Activated T-cell treated with anti-CD3 and anti-CD28 coated beads for 48 hours (primary cell): ENCODE measurements around the gene HKDC1.

Experiments
- DNase-seq: peaks from one replicate; pipeline ENCODE4 v3.0.0-alpha.2; 2020; ENCODE audit warnings: low read depth

Gene HKDC1

DNA sequence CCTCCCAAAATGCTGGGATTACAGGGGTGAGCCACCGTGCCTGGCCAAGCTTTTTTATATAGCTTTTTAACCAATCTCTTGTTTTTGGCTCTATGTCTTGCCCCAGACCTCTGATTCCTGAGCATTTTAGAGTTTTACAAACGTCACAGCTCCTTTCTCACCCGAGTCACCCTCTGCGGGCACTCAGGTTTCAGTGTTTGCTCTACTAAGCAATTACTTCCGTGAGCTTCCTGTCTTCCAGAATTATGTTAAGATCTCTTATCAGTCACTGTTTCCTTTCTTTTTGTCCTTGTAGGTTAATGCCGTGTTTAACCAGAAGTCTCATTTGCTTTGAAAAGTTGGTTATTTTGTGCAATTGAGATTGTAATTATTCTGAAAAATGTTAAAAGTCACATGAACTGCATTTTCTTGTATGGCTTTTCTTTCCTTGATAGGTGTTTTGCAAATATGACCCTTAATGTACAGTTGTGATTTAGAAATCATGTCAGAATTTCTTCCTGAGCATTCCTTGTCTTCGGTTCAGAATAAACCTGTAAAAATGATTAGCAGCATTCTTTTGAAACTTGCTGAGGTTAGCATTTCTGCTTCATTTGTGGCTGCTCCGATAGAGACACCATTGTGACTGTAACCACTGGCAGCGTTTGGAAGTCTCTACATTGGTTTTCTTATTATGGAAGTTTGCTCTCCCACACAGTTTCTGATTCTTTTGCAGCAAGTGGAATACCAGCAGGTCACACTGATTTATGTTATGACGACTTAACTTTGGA, 4.5 kb upstream of the HKDC1 start:
- DNase-seq = no peak

DNA sequence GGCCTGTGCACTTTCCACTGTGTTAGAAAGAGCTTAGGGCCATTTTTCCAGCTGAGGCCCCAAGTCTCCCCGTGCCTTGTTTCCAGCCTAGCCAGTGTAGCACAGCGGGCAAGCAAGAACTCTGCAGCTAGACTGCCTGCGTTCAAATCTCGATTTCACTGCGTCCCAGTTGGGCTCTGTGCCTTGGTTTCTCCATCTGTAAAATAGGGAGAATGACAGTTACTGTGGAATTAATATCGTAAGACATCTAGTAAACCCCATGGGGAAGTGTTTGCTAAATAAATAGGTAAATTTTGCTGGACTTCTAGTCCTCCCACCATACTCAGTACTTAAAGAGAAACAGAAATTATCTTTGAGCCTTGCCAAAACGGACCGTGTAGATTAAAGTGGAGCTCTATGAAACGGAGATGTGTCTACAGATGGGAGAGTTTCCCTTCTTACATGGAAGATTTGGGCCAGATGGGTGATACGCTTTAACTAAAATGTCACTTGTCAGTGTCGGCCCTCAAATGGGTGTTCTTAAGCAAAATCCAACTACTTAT, 3.5 kb upstream of the HKDC1 start:
- no peak for DNase-seq

DNA sequence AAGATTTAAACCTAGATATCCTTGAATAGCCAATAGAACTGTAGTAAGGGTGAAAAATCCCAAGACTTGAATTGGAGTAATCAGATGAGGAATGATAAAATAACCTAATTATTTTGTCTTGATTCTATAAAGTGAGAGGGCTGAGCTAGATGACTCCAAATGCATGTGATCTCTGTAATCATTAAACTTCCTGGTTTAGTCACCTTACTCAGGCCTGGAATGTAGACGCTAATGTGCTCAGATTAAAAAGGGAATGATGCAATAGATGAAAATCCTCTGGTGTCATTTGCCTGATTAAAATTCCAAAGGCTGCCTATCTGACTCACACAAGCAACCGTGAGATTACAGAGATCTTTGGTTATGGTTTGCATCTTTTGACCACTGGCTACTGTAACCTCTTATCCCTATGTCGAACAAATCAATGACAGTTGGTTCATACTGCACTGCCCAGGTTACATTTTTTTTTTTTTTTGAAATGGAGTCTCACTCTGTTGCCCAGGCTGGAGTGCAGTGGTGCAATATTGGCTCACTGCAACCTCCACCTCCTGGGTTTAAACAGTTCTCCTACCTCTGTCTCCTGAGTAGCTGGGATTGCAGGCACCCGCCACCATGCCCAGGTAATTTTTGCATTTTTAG, 2.9 kb upstream of the HKDC1 start:
- DNase-seq = no peak

DNA sequence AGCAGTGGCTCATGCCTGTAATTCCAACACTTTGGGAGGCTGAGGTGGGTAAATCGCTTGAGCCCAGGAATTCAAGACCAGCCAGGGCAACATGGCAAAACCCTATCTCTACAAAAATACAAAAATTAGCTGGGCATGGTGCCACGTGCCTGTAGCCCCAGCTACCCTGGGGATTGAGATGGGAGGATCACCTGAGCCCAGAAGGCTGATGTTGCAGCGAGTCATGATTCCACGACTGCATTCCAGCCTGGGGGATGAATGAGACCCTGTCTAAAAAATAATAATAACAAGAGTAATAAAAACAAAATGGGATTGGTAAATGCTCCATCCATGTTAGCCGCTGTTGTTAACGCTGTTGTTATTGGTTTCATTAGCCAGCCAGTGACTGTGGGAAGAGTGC, 1.3 kb upstream of the HKDC1 start:
- DNase-seq = no peak

DNA sequence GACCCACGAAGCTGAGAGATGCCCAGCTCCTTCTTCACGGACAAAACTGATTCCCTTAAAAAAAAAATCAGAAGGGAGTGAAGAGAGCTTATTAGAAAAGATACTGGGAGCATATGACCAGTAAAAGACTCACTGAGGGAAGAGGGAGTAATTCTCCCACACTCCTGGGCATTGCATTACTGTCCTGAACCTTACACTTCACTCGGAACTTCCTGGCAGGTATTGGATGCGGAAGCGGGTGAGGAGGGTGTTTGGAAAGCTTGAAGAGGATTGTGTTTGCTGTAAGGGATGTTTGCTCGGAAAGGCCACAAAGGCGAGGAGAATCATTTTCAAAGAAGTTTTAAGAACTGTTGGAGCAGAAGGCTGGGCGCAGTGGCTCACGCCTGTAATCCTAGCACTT, 375 bp downstream of the HKDC1 start:
- no peak for DNase-seq

DNA sequence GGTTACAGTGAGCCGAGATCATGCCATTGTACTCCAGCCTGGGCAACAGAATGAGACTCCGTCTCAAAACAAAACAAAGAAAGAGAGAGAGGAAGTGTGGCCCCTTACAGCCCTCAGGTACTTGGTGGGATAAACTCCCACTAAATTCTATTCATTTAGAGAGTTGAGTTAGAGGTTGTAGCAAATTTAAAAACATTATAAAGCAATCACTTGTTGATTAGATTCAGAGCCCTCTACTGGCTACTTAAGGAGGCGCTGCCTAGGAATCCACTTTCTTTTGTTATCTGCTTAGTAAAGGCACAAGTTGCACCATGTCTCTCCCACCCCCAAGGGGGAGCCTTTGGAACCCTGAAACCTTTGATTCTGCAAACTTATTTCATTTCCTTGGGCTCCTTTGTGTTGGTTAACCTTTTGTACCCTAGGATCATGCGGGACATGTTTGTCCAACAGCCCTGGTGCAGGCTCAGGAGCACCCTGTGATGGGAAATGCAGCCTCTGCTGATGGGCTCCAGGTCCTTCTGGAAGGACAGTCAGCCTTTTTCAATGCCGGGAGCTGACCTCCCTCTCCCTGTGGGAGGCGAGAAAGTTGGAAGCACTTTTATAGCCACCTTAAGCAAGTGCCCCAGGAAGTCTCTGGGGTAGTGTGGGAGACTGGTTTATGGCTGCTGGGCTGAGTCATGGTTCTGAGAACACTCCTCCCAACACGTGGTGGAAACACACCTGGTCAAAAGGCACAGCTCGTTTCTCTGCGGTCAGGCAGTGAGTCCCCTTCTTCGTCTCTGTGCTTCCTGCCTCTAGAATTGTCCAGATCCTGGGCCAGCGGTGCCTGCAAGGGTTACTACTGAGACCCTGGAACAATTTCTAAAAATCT, 2.3 kb downstream of the HKDC1 start:
- DNase-seq = peak; percentile 70

DNA sequence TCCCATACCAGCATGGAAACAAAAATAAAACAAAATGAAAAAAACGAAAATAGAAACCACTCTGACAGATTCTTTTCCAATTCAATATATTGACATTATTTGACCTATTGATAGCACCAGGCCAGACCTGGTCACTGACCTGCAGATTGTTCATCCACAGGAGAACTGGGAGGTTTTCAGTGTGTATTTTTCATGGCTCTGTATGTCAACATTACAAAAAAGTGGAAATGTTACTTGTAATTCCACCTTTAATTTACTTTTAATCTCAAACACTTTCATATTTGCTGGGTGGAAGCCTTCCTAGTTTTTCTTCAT, 2.9 kb downstream of the HKDC1 start:
- no peak for DNase-seq

DNA sequence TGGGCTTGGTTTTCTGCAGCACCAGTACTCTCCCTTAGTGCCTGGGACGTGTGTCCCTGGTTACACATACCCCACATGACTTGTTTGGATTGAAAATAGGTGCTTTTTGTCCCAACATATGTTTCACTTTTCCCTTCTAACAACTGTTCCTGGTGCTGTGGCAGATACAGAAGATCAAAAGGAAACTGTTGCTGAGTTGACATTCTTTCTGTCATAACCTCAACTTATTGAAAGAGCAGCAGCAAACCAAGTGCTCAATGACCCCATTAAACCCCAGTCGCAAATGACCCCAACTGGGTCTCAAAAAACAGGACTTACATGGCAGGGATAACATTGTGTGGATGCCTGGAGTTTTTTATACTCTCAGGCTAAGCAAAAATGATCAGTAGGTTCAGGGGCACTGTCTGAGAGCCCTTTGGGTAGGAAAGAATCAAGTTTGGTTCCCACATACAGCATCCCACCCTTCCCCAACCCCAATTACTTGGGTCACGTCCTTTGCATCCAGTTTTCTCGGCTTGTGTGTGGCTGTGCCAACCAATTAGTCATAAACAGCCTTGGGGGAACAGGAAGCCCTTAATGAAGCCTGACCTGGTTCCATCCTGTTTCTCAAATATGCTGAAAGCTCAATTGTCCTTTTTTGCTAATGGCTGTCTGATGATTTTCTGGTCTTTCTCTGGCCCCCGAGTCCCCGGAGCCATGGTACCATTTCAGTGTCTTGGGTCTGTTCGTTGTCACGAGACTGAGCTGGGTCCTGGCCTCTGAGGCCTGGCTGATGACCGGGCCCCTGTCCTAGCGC, 4.9 kb downstream of the HKDC1 start:
- no peak for DNase-seq

DNA sequence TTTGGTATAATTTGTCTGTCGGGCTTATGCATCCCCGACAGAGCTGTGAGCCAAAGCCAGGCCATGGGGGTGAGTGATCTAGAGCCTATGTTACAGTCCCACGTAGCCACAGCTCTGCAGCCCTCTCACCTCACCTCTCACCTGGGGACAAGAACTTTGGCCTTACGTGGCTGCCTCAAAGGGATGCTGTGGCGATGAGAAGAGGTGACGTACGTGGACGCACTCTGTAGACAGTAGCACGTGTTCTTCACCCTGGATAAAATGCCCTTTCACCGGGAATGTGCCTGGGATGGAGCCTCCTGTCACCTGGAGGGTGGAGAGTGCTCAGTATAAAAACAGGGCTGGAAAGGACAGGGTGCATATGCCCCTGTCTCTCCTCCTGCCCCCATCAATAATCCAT, 5.5 kb downstream of the HKDC1 start:
- no peak for DNase-seq

DNA sequence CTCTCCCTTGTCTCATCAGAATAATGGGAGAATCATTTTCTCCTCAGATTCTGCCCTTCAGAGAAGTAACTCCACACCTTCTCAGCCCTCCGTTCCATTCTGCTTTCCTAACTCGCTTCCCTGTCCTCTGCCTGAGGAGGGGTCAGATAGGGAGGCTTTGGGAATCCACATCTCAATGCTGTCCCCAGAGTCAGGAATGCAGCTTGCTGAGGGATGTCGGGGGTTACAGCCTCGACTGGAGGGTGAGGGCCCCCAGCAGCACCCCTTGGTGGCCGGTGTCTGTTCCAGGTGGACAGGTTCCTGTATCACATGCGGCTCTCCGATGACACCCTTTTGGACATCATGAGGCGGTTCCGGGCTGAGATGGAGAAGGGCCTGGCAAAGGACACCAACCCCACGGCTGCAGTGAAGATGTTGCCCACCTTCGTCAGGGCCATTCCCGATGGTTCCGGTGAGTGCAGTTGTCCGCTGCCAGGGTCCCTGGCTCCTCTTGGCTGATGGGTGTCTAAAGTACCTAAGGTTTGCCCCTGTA, 6.9 kb downstream of the HKDC1 start:
- no peak for DNase-seq

DNA sequence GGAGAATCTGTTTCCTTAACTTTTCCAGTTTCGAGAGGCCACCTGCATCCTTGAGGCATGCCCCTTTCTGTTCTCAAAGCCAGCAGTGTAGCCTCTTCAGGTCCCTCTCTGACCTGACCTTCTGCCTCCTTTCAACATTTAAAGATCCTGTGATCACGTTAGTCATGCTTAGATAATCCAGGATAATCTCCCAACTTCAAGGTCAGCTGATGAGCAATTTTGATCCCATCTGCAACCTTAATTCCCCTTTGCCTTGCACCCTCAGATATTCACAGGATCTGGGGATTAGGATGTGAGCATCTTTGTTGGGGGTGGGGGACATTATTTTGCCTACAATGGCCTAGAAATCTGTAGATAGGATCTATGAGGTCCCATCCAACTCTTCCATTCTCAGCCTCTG, 8.0 kb downstream of the HKDC1 start:
- DNase-seq = no peak

DNA sequence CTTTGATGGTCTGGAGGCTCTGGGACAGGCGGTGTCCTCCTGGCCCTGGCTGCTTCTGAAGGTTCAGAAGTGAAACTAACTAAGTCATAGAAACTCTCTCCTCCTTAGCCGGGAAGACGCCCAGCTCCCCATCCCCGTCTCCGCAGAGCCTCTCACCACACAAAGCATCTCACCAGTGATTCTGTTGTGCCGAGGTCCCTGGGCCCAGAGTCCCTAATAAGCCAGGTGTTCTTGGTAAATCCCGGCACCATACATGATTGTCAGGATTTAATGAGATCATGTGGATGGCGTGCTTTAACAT, 9.4 kb downstream of the HKDC1 start:
- DNase-seq = no peak

DNA sequence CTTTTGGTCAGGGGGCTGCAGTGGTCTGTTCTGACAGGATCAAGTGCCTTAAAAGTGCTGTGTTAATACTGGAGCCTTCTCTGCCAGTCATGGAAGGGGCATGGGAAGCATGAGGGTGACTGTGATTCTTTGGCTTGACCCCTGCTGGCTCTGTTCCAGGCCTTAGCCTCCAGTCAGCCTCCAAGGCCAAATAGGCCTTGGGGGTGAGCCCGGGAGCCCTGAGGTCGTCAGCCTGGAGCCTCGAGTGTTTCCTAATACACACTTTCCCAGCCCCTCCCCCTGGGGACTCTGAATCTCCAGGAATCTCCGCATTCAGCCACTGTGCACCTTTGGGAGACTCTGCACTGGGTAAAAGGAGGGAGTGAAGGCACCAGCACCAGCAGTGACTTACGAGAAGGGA, 10.0 kb downstream of the HKDC1 start:
- no peak for DNase-seq

DNA sequence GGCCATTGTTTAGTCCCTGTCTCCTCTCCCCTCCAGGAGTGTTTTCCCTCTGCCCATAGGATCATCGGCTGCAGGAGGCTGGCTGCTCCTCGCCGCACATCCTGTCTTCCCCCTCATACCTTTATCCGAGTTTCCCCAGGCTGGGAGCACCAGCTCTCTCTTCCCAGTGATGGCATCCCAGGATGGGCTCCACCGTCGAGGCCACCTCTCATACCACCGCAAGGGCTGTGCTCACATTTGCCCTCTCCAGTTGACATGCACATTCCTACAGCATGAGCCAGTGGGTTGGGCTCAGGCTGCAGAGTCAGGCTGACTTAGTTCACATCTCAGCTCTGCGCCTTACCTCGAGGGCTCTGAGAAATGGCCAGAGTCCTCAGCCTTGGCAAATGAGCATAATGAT, 12.1 kb downstream of the HKDC1 start:
- DNase-seq = no peak

DNA sequence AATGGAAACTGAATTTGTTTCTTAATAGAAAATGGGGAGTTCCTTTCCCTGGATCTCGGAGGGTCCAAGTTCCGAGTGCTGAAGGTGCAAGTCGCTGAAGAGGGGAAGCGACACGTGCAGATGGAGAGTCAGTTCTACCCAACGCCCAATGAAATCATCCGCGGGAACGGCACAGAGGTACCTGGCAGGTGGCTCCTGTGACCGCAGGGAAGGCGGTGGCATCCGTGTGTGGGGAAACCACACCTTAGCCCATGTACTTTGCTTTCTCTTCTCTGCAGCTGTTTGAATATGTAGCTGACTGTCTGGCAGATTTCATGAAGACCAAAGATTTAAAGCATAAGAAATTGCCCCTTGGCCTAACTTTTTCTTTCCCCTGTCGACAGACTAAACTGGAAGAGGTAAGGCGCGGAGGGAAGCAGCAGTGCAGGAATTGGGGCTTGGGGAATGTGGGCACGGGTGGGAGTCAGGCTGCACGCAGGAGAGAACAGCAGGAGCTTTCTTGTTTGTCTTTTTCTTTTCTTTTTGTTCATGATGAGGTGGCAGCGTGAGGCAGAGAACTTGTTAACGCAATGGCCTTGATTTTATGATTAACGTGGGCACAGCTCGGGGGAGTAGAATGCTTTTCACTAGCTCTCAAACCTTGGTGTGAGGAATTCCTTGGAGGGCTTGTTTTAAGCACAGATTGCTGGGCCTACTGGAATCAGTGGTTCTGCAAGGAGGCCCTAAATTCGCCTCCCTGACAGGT, 12.8 kb downstream of the HKDC1 start:
- no peak for DNase-seq

DNA sequence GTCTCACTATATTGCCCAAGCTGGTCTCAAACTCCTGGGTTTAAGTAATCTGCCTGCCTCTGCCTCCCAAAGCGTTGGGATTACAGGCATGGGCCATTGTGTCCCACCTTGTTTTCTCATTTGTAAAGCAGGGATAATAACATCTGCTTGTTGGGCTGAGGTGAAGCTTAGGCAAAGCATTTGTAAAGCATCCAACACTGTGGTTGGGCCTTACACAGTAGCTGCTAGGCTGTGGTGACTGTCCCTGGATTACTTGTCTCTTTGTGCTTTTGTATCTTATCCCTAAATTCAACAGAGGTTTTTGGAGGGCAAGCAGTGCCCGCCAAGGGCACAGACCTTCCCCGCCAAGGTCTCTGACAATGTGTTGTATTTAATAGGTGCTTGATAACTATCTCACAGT, 14.3 kb downstream of the HKDC1 start:
- no peak for DNase-seq

DNA sequence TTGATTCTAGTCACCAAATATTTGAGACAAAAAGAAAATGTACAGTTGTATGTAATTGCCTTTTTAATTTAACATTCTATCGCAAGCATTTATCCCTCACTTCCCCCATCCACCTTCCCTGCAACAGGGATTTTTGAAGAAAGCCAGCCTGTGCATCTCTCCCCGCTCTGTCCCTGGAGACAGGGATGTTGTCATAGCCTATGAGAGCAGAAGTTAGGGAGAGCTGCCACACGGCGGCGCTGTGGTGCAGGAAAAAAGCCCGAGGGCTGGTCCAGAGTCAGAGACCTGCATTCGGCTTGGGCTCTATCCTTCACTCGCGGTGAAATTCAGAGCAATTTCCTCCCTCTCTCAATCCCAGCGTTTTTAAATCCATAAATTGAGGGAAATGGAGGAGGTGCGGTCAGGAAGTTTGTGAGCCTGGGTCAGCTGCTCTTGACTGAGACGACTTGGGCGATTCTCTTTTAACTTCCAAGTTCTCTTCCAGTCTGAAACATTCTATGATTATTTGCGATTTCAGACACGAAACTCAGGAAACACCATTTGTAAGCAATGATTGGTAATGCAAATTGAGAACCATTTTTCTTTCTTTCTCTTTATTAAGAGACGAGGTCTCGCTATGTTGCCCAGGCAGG, 17.5 kb downstream of the HKDC1 start:
- DNase-seq = peak; percentile 82

DNA sequence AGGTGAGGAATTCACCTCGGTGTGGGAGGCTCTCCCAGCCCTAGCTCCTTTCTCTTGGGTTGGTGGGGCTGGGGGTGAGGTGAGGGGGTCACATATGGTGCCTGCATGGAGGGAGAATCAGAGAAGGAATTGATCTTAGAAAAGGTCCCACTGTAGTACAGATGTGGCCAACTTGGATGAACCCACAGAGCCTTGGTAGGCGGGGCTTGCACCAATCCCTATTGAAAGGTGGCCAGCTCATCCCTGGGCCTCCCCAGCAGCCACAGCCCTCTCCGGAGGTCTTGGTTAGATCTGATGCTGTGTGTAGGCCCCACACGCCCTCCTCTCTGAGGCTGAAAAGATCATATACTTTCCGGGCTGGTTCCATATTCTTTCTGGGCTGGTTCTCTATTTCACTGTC, 19.0 kb downstream of the HKDC1 start:
- no peak for DNase-seq

DNA sequence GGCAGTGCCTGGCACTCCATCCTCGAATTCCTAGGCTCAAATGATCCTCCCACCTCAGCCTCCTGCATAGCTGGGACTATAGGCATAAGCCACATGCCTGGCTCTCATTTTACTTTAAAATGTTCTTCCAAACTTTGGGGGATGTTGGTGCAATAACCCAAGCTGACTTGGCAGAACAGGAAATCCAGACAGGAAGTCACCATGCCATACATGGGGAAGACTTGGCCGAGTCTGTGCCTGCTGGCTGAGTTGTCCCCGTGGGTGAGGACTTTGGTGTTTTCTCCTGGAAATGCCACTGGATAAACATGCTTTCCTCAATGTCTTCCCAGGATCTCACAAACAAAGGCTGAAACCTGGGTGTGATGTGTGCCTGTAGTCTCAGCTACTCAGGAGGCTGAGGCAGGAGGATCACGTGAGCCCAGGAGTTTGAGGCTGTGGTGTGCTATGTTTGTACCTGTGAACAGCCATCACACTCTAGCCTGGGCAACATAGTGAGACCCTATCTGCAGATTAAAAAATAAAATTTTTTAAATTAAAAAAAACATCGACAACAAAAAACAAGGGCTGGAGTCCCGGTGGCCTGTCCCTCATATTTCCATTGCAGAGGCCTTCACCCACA, 19.8 kb downstream of the HKDC1 start:
- no peak for DNase-seq

DNA sequence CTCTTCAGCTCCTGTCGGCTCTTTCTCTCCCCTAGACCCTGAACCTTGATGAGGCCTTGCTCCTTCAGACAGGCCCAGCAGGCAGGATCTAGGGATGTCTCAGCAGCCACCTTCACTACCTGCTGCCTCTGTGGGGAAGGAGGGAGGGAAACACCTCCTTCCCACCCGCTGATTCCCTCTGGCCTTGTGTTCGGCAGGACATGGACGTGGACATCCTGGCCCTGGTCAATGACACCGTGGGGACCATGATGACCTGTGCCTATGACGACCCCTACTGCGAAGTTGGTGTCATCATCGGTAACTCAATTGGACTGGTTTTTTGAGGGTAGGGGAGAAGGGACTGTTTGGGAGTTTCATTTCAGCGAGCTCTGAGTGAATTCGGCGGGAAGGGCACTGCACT, 20.3 kb downstream of the HKDC1 start:
- no peak for DNase-seq
